GM10266 (cell line): ENCODE measurements around the gene DOCK9.

Experiments
- DNase-seq: peaks from one replicate; pipeline ENCODE4 v3.0.0; 2012; ENCODE audit errors: extremely low spot score
- CTCF ChIP-seq: IDR thresholded peaks from 2 replicates; pipeline ENCODE4 v1.5.1; 2012; ENCODE audit warnings: mild to moderate bottlenecking, low read depth; ENCODE audit not compliant: control insufficient read depth, insufficient read depth; ENCODE audit errors: missing control alignments

DOCK9 gene

GRCh38 chr13:98940325-98941001, 37.4 kb downstream of the DOCK9 start:
- DNase-seq, result no peak
- no peak for TF ChIP-seq CTCF

- no peak for TF ChIP-seq CTCF
- DNase-seq, result no peak
Observed at GRCh38 chr13:98939660-98940191, 38.1 kb downstream of the DOCK9 start.

DNA sequence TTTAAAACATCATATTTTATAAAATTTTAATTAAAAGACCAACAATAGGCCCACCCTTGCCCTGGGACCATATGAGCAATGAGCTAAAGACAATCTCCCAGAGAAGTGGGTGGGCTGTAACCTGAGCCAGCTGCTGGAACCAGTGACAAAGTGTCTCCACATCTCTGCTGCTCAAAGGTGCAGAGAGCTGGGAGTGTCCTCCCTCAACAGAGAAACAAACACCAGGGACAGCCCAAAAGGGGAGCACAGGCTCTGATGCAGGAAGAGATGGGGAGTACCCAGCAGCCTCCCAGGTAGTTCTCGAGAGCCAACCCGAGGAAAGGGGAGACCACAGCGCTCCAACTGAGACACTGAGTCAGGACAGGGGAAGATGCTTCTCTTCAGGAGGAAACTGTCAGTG, 39.1 kb downstream of the DOCK9 start:
- DNase-seq, result no peak
- no peak for TF ChIP-seq CTCF

DNA sequence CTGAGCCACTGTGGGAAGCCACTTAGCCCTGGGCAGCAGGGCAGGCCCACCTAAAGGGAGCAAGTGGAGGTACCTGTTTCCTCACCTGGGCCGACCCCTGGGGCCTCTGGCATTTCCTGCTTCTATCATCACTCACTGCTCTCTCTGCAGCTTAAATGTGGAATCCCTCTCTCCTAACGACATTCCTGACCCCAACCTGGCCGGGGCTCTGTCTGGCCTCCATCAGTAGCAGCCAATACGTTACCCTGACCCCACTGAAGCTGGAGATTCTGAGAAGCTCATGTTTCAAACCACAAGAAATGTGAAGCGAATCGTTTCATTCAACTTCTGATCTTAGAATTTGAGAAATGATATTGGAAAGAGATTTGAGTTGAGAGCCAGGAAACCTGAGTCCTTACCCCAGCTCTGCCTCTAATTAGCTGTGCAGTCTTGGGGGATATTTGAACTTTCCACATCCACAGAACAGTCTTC, 39.9 kb downstream of the DOCK9 start:
- DNase-seq, result no peak
- no peak for TF ChIP-seq CTCF

DNA sequence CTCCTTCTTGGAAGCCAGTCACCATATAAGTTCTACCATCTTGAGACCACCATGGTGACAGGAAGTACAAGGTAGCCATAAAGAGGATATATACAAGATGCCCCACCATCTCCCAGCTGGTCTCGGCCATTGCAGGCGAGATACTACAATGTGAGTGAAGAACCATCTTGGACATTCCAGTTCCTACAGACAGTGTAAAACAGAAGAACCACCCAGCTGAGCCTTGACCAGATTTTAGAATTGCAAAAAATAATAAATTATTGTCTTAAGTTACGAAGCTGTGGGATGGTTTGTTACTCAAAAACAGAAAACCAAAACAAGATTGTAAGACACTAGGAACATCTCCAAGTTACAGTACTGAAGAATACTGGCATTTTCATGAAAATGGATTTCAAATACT, 43.6 kb downstream of the DOCK9 start:
- DNase-seq, result no peak
- no peak for TF ChIP-seq CTCF

GRCh38 chr13:98930151-98930591, 47.7 kb downstream of the DOCK9 start:
- no peak for TF ChIP-seq CTCF
- no peak for DNase-seq
